Heart left ventricle (tissue), 13 donors: ENCODE results near the gene EHMT1.

Experiments
- CTCF ChIP-seq, 12 donors: fragments of 200-600 bp; sonication (generic) in 4 of 12; IDR thresholded peaks; one replicate each; pipeline versions ENCODE4 v1.5.0 to v1.8.0; 2018 to 2022; ENCODE audit warnings: antibody characterized with exemption in 12 of 12, mild to moderate bottlenecking in 5 of 12
- POLR2A ChIP-seq, 2 donors: fragments of 450-650 bp; IDR thresholded peaks; one replicate each; pipeline ENCODE4 v1.6.1; 2017; ENCODE audit warnings: antibody characterized with exemption in 2 of 2, mild to moderate bottlenecking in 2 of 2, moderate library complexity in 2 of 2
- donor health status: ischemic (EF 13 %, LVEDD 7.1; RV severe dilation, severe dysfunction).
- donor health status: DM: no; HTN: yes; CAD: no.
- donor health status: DM: no; HTN: no; CAD: no.
- donor health status: ischemic (EF 25% LVEDD 6.9; RV normal size, moderate dysfunction).
- donor health status: ischemic (EF 25% LVEDD 5.7; RV mildly dilated, moderate dysfunction).
- donor health status: ischemic (EF 35%, LVEDD 5.7; RV mildly dilated, moderate dysfunction).
- donor health status: nonischemic (EF 11% LVEDD 7.7; RV severe dilation, severe dysfunction).
- donor health status: DM: yes; HTN: yes; CAD: no.
- donor health status: PGD.
- donor health status: ischemic (EF 29% LVEDD 5.4; RV normal size, mild dysfunction).
- donor health status: nonischemic (EF 23%, LVEDD 6.1; RV moderate dilation, normal function).

DNA sequence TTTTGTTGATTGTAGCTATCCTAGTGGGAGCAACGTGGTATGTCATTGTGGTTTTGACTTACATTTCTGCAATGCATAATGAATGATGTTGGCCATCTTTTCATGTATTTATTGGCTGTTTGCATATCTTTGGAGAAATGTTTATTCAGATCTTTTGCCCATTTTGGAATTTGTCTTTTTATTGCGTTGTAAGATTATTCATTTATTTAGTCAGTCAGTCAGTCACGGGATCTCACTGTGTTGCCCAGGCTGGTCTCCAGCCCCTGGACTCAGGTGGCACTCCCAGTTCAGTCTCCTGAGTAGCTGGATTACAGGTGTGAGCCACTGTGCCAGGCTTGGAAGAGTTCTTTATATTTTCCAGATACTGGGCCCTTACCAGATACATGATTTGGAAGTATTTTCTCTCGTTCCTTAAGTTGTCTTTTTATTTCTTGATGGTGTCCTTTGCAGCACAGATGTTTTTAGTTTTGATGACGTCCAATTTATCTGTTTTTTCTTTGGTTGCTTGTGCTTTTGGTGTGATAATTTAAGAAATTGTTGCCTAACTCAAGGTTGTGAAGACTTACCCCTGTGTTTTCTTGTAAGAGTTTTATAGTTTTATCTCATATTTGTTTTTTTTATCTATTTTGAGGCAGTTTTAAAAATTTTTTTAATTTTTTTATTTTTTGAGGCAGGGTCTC lies 67.1 kb downstream of the EHMT1 start:
- TF ChIP-seq POLR2A (IDR thresholded peaks at IDR 0.05) (no peak), CTCF (IDR thresholded peaks at IDR 0.05) (no peak)
